ENCODE results near the gene PHETA2.

DNA sequence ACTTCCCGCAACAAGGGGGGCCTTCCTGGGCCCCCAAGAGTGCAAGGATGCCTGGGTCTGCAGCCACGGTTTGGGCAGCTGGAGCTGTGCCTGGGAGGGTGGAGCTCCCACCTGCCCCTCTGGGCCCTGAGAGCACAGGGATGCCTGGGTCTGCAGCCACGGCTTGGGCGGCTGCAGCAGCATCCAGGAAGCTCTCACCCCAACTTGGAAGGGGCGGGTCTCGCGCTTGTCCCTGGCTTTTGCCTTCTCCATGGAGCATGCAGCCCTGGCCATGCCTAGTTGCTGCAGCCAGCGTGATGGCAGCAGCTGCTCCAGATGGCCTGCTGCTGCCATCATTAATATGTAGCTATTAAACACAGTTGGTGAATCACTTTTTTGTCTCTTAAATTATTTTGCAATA is 38.8 kb upstream of the PHETA2 start:
- no peak for TF ChIP-seq EZH2 (IDR thresholded peaks at IDR 0.05; ENCODE audit: low read length, unreplicated experiment)
- TF ChIP-seq, protein P1, sequence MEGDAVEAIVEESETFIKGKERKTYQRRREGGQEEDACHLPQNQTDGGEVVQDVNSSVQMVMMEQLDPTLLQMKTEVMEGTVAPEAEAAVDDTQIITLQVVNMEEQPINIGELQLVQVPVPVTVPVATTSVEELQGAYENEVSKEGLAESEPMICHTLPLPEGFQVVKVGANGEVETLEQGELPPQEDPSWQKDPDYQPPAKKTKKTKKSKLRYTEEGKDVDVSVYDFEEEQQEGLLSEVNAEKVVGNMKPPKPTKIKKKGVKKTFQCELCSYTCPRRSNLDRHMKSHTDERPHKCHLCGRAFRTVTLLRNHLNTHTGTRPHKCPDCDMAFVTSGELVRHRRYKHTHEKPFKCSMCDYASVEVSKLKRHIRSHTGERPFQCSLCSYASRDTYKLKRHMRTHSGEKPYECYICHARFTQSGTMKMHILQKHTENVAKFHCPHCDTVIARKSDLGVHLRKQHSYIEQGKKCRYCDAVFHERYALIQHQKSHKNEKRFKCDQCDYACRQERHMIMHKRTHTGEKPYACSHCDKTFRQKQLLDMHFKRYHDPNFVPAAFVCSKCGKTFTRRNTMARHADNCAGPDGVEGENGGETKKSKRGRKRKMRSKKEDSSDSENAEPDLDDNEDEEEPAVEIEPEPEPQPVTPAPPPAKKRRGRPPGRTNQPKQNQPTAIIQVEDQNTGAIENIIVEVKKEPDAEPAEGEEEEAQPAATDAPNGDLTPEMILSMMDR (conservative IDR thresholded peaks at IDR 0.05; ENCODE audit: low read depth, low read length) = no peak

Data from PC-3 (cell line).